ENCODE results near the gene LMBR1.

DNA sequence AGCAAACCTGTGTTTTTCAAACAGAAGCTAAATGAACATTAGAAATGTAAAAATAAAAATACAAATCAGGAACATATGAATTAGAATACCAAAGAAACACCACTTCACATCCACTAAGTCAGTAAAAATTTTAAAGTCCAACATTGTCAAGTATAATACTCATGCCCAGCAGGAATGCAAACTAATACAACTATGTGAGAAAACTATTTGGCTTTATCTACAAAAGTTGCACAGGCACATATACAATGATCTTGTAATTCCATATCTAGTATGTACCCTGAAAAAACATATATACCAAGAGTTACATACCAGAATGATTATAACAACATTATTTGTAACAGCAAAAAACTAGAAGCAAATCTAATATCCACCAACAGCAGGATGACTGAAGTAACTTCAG is 161.3 kb downstream of the LMBR1 start:
- TF ChIP-seq EZH2 (IDR thresholded peaks at IDR 0.05; ENCODE audit: borderline replicate concordance), result no peak
- TF ChIP-seq, protein P1, sequence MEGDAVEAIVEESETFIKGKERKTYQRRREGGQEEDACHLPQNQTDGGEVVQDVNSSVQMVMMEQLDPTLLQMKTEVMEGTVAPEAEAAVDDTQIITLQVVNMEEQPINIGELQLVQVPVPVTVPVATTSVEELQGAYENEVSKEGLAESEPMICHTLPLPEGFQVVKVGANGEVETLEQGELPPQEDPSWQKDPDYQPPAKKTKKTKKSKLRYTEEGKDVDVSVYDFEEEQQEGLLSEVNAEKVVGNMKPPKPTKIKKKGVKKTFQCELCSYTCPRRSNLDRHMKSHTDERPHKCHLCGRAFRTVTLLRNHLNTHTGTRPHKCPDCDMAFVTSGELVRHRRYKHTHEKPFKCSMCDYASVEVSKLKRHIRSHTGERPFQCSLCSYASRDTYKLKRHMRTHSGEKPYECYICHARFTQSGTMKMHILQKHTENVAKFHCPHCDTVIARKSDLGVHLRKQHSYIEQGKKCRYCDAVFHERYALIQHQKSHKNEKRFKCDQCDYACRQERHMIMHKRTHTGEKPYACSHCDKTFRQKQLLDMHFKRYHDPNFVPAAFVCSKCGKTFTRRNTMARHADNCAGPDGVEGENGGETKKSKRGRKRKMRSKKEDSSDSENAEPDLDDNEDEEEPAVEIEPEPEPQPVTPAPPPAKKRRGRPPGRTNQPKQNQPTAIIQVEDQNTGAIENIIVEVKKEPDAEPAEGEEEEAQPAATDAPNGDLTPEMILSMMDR (IDR thresholded peaks at IDR 0.05; ENCODE audit: poor library complexity), result no peak
